HepG2 (cell line): ENCODE measurements around the gene FAM219B. TPM values are rescaled to one million over a fixed set of nuclear protein-coding genes. Genes with fewer than 3 reads are reported as not detected.

Source experiments
- BHLHE40 ChIP-seq: IDR thresholded peaks from 2 replicates; pipeline ENCODE4 v1.6.1; 2011; ENCODE audit warnings: low read length, improper control_type of control experiment
- ESRRA ChIP-seq: sonication (generic); formaldehyde crosslinking; IDR thresholded peaks from 2 replicates; pipeline ENCODE4 v1.5.1; 2020; ENCODE audit warnings: mild to moderate bottlenecking, low read depth, missing genetic modification reagents
- IRX3 ChIP-seq: sonication (generic); formaldehyde crosslinking; IDR thresholded peaks from 2 replicates; pipeline ENCODE4 v1.8.1; 2023; ENCODE audit warnings: mild to moderate bottlenecking, low read depth, missing genetic modification reagents, borderline replicate concordance
- KDM3A ChIP-seq: IDR thresholded peaks from 2 replicates; pipeline ENCODE4 v1.6.1; 2018; ENCODE audit warnings: low read depth, missing compliant biosample characterization
- PAWR ChIP-seq: sonication (generic); formaldehyde crosslinking; IDR thresholded peaks from 2 replicates; pipeline ENCODE4 v1.4.0; 2020; ENCODE audit warnings: missing genetic modification reagents, mild to moderate bottlenecking, borderline replicate concordance
- PBX3 ChIP-seq: sonication (generic); formaldehyde crosslinking; IDR thresholded peaks from 2 replicates; pipeline ENCODE4 v1.8.1; 2023; ENCODE audit warnings: missing genetic modification reagents, inconsistent platforms, borderline replicate concordance
- POLR2A ChIP-seq, 2 experiments: IDR thresholded peaks; 2 replicates each; pipeline ENCODE4 v1.6.1; 2011; ENCODE audit warnings: low read depth in 2 of 2, low read length in 2 of 2, mild to moderate bottlenecking in 1 of 2, moderate library complexity in 1 of 2; ENCODE audit not compliant: insufficient read depth in 1 of 2
- SNAPC2 ChIP-seq: sonication (generic); formaldehyde crosslinking; IDR thresholded peaks from 2 replicates; pipeline ENCODE4 v1.8.1; 2022; ENCODE audit warnings: mild to moderate bottlenecking, missing genetic modification reagents
- SP140L ChIP-seq: sonication (generic); formaldehyde crosslinking; IDR thresholded peaks from 2 replicates; pipeline ENCODE4 v1.4.0; 2020; ENCODE audit warnings: missing genetic modification reagents, borderline replicate concordance
- THAP11 ChIP-seq: IDR thresholded peaks from 2 replicates; pipeline ENCODE4 v1.6.1; 2016; ENCODE audit warnings: missing biosample characterization, missing genetic modification reagents
- THAP9 ChIP-seq: sonication (generic); formaldehyde crosslinking; IDR thresholded peaks from 2 replicates; pipeline ENCODE4; 2020; ENCODE audit warnings: missing genetic modification reagents, mild to moderate bottlenecking, borderline replicate concordance
- ZFP62 ChIP-seq: sonication (generic); formaldehyde crosslinking; IDR thresholded peaks from 2 replicates; pipeline ENCODE4 v1.4.0; 2020; ENCODE audit warnings: missing genetic modification reagents
- ZNF225 ChIP-seq: sonication (generic); formaldehyde crosslinking; IDR thresholded peaks from 2 replicates; pipeline ENCODE4 v1.4.0; 2020; ENCODE audit warnings: mild to moderate bottlenecking, missing genetic modification reagents
- ZNF564 ChIP-seq: sonication (generic); formaldehyde crosslinking; IDR thresholded peaks from 2 replicates; pipeline ENCODE4 v1.8.1; 2023; ENCODE audit warnings: mild to moderate bottlenecking, missing genetic modification reagents
- ZUFSP ChIP-seq: sonication (generic); formaldehyde crosslinking; IDR thresholded peaks from 2 replicates; pipeline ENCODE4 v1.9.0; 2021; ENCODE audit warnings: missing genetic modification reagents, mild to moderate bottlenecking, borderline replicate concordance
- polyA plus RNA-seq, 8 experiments: library from polyadenylated mRNA; depleted of rRNA in 3 of 8; stranded (reverse) in 7 of 8; unstranded in 1 of 8; fragments of >200 nt; fragmentation: Illumina TruSeq in 4 of 8; extraction: Trizol in 4 of 8; gene quantifications; 2 replicates each; pipeline versions ENCODE4 v1.2.1 to v1.2.3, GENCODE V29; 2011 to 2016; ENCODE audit warnings: low read depth in 4 of 8, missing spikeins in 1 of 8, mixed read lengths in 1 of 8; ENCODE audit not compliant: insufficient read depth in 1 of 8
- total RNA-seq, 5 experiments: library from RNA; depleted of rRNA; stranded (reverse); fragments of >200 nt; fragmentation: Illumina TruSeq; extraction: Trizol; gene quantifications; 2 replicates each; pipeline ENCODE4 v1.2.3, GENCODE V29; 2016; ENCODE audit warnings: low read depth in 1 of 5
- TF ChIP-seq, protein P1 (sequence below): sonication (generic); formaldehyde crosslinking; IDR thresholded peaks from 2 replicates; pipeline ENCODE4 v1.4.0; 2020; ENCODE audit warnings: mild to moderate bottlenecking, missing genetic modification reagents
- TF ChIP-seq, protein P2 (sequence below): IDR thresholded peaks from 2 replicates; pipeline ENCODE4 v1.6.1; 2016; ENCODE audit warnings: missing compliant biosample characterization, missing genetic modification reagents, borderline replicate concordance
- TF ChIP-seq, protein P3 (sequence below): sonication (generic); formaldehyde crosslinking; IDR thresholded peaks from 2 replicates; pipeline ENCODE4 v1.5.1; 2020; ENCODE audit warnings: mild to moderate bottlenecking, missing genetic modification reagents

Gene FAM219B
- total and polyA plus RNA-seq, 2 of the 13 experiments (the other 11 are each of a cell fraction or from before 2014, with no cell fraction given): 36.6 to 50.2 TPM

DNA sequence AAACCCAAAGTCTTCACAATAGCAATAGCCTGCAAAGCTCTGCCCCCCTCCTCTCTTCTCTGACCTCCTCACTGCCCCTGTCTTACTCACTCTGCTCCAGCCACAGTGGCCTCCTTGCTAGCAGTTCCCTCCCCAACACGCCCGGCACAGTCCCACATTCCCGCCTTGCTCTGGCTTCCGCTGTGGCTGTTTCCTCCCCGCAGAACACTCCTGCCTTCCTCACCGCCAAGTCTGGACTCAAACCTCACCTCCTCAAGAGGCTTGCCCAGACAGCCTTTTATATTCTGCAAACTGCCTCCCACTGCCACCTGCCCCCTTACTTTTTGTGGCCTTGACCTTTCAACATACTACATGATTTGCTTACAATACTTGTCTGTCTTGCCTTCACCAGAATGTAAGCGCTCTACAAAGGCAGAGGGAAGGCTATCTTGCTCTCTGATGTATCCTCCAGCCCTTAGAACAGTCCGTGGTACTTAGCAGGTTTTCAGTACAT lies 17.2 kb downstream of the FAM219B start (continued):
- TF ChIP-seq THAP9 (peak; percentile 27; the same call in 1 of the 2 replicates), IRX3 (CRISPR knock-in tag) (0 out of 2 replicates have a peak, but pooled peaks have one; percentile 20), ZUFSP (CRISPR knock-in tag) (no peak), ZNF564 (CRISPR knock-in tag) (no peak), ZFP62 (CRISPR knock-in tag) (no peak), THAP11 (CRISPR knock-in tag) (no peak), PAWR (CRISPR knock-in tag) (no peak), PBX3 (CRISPR knock-in tag) (0 out of 2 replicates have a peak, but pooled peaks have one; percentile 14), ESRRA (CRISPR knock-in tag) (no peak), BHLHE40 (no peak), POLR2A (IDR thresholded peaks at IDR 0.05; ENCODE audit: insufficient read depth in 1 of 2, low read depth in 2 of 2, low read length in 2 of 2) (no peak), SP140L (CRISPR knock-in tag) (no peak), ZNF225 (CRISPR knock-in tag) (no peak), SNAPC2 (CRISPR knock-in tag) (peak; percentile 83; the same call in 1 of the 2 replicates), KDM3A (CRISPR knock-in tag) (no peak)
- TF ChIP-seq, protein P1, sequence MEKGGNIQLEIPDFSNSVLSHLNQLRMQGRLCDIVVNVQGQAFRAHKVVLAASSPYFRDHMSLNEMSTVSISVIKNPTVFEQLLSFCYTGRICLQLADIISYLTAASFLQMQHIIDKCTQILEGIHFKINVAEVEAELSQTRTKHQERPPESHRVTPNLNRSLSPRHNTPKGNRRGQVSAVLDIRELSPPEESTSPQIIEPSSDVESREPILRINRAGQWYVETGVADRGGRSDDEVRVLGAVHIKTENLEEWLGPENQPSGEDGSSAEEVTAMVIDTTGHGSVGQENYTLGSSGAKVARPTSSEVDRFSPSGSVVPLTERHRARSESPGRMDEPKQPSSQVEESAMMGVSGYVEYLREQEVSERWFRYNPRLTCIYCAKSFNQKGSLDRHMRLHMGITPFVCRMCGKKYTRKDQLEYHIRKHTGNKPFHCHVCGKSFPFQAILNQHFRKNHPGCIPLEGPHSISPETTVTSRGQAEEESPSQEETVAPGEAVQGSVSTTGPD: no peak
- TF ChIP-seq, protein P2, sequence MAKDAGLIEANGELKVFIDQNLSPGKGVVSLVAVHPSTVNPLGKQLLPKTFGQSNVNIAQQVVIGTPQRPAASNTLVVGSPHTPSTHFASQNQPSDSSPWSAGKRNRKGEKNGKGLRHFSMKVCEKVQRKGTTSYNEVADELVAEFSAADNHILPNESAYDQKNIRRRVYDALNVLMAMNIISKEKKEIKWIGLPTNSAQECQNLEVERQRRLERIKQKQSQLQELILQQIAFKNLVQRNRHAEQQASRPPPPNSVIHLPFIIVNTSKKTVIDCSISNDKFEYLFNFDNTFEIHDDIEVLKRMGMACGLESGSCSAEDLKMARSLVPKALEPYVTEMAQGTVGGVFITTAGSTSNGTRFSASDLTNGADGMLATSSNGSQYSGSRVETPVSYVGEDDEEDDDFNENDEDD (CRISPR knock-in tag): peak; percentile 90
- TF ChIP-seq, protein P3, sequence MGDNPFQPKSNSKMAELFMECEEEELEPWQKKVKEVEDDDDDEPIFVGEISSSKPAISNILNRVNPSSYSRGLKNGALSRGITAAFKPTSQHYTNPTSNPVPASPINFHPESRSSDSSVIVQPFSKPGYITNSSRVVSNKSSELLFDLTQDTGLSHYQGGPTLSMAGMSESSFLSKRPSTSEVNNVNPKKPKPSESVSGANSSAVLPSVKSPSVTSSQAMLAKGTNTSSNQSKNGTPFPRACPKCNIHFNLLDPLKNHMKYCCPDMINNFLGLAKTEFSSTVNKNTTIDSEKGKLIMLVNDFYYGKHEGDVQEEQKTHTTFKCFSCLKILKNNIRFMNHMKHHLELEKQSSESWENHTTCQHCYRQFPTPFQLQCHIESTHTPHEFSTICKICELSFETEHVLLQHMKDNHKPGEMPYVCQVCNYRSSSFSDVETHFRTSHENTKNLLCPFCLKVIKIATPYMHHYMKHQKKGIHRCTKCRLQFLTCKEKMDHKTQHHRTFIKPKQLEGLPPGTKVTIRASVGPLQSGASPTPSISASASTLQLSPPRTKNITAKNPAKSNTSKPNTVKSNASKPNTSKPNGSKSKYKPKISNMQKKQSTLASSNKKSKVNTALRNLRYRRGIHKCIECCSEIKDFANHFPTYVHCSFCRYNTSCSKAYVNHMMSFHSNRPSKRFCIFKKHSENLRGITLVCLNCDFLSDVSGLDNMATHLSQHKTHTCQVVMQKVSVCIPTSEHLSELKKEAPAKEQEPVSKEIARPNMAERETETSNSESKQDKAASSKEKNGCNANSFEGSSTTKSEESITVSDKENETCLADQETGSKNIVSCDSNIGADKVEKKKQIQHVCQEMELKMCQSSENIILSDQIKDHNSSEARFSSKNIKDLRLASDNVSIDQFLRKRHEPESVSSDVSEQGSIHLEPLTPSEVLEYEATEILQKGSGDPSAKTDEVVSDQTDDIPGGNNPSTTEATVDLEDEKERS: 0 out of 2 replicates have a peak, but pooled peaks have one; percentile 54
